KMS-11 (cell line): ENCODE data around the gene NDOR1.
A peak's percentile ranks its signal among the peaks of the same experiment; 100 is the strongest.

ENCODE experiments used
- H2AFZ ChIP-seq: fragments of 200-600 bp; sonication (generic); 2 replicates; pipeline ENCODE4 v1.6.1; 2016; ENCODE audit warnings: antibody characterized with exemption, mixed run types, low read depth
- H3K27ac ChIP-seq: fragments of 200-600 bp; sonication (generic); 2 replicates; pipeline ENCODE4 v1.6.1; 2016; ENCODE audit warnings: mild to moderate bottlenecking, mixed run types
- H3K27me3 ChIP-seq: fragments of 200-600 bp; sonication (generic); 2 replicates; pipeline ENCODE4 v1.6.1; 2017; ENCODE audit warnings: mild to moderate bottlenecking, low read depth, mixed run types, moderate library complexity; ENCODE audit not compliant: insufficient read depth
- H3K36me3 ChIP-seq: fragments of 200-600 bp; sonication (generic); 2 replicates; pipeline ENCODE4 v1.6.1; 2017; ENCODE audit warnings: mild to moderate bottlenecking, mixed run types; ENCODE audit not compliant: insufficient read depth
- H3K4me1 ChIP-seq: fragments of 200-600 bp; sonication (generic); 2 replicates; pipeline ENCODE4 v1.6.1; 2016; ENCODE audit warnings: mild to moderate bottlenecking, low read depth, mixed run types; ENCODE audit not compliant: poor library complexity, severe bottlenecking
- H3K4me2 ChIP-seq: fragments of 200-600 bp; sonication (generic); 2 replicates; pipeline ENCODE4 v1.7.0; 2016; ENCODE audit warnings: mild to moderate bottlenecking, mixed run types
- H3K4me3 ChIP-seq: fragments of 200-600 bp; sonication (generic); IDR thresholded peaks from 2 replicates; pipeline ENCODE4 v1.6.1; 2017; ENCODE audit warnings: low read depth, low read length, mixed read lengths; ENCODE audit not compliant: insufficient read depth
- H3K79me2 ChIP-seq: fragments of 200-600 bp; sonication (generic); 2 replicates; pipeline ENCODE4 v1.6.1; 2016; ENCODE audit warnings: low read depth, mixed run types; ENCODE audit not compliant: insufficient read depth
- H3K9ac ChIP-seq: fragments of 200-600 bp; sonication (generic); 2 replicates; pipeline ENCODE4 v1.6.1; 2016; ENCODE audit warnings: mild to moderate bottlenecking, mixed run types
- H4K20me1 ChIP-seq: fragments of 200-600 bp; sonication (generic); 2 replicates; pipeline ENCODE4 v1.6.1; 2016; ENCODE audit warnings: mild to moderate bottlenecking, mixed run types; ENCODE audit not compliant: insufficient read depth
- TF ChIP-seq, protein P1 (sequence below): fragments of 200-600 bp; sonication (generic); conservative IDR thresholded peaks from 2 replicates; pipeline ENCODE4 v1.6.1; 2017; ENCODE audit warnings: low read depth, mild to moderate bottlenecking, antibody characterized with exemption, low read length, moderate library complexity, mixed read lengths

NDOR1 gene

GRCh38 chr9:137168573-137168903 lies 37.0 kb upstream of the NDOR1 start:
- Histone ChIP-seq H3K9ac (no peak overlapping the region), H3K79me2 (no peaks in the 10 kb centered on the region), H3K27me3 (peaks cover 45% of the 10 kb centered on the region), H3K4me2 (peak overlapping the region; percentile 23), H4K20me1 (no peaks in the 10 kb centered on the region), H3K4me3 (no peak overlapping the region), H3K4me1 (peaks cover 44% of the 10 kb centered on the region), H3K36me3 (no peaks in the 10 kb centered on the region), H3K27ac (no peak overlapping the region), H2AFZ (no peak overlapping the region)
- TF ChIP-seq, protein P1, sequence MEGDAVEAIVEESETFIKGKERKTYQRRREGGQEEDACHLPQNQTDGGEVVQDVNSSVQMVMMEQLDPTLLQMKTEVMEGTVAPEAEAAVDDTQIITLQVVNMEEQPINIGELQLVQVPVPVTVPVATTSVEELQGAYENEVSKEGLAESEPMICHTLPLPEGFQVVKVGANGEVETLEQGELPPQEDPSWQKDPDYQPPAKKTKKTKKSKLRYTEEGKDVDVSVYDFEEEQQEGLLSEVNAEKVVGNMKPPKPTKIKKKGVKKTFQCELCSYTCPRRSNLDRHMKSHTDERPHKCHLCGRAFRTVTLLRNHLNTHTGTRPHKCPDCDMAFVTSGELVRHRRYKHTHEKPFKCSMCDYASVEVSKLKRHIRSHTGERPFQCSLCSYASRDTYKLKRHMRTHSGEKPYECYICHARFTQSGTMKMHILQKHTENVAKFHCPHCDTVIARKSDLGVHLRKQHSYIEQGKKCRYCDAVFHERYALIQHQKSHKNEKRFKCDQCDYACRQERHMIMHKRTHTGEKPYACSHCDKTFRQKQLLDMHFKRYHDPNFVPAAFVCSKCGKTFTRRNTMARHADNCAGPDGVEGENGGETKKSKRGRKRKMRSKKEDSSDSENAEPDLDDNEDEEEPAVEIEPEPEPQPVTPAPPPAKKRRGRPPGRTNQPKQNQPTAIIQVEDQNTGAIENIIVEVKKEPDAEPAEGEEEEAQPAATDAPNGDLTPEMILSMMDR = no peak

DNA sequence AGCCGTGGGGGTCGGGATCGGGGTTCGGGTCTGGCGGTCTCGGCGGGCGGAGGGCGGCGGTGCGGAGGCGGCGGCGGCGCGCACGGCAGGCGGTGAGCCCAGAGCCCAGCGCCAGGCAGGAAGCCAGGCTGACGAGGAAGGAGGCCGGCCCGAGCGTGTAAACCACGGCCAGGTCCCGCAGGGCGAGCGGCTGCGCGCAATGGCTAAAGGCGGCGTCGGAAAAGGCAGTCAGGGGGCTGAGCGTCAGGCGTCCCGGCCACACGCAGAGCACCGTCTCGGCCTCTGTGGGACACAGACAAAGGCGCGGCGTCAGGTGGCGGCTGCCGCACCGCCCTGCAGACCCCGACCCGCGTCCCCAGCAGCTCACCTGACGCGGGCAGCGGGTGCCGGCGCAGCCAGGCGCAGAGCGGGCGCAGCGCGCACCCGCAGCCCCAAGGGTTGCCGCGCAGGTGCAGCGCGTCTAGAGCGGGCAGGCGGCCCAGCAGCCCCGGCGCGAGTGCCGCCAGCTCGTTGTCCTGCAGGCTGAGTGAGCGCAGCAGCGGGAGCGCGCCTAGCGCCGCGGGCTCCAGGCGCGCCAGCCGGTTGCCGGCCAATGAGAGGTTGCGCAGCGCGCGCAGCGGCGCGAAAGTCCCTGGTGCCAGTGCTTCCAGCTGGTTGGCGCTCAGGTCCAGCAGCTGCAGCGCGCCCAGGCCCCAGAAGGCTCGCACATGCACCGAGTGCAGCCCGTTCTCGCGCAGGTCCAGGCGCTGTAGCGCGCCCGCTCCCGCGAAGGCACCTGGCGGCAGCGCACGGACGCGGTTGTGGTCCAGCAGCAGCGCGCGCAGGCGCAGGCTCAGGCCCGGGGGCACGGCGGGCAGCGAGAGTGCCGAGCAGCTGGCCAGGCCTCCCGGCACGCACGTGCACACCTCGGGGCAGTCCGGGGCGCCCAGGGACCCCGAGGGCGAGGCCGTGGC lies 36.3 kb upstream of the NDOR1 start:
- H3K4me3 ChIP-seq = no peak overlapping the region
- H3K9ac ChIP-seq = no peak overlapping the region
- no peaks in the 10 kb centered on the region for H3K36me3 ChIP-seq
- peaks cover 44% of the 10 kb centered on the region for H3K27me3 ChIP-seq
- peaks cover 44% of the 10 kb centered on the region for H3K4me1 ChIP-seq
- H3K27ac ChIP-seq = no peak overlapping the region
- no peaks in the 10 kb centered on the region for H3K79me2 ChIP-seq
- H3K4me2 ChIP-seq = peak overlapping the region; percentile 60
- H4K20me1 ChIP-seq = no peaks in the 10 kb centered on the region
- H2AFZ ChIP-seq = peak overlapping the region; percentile 26; the same call in 1 of the 2 replicates
- TF ChIP-seq, protein P1 = no peak

DNA sequence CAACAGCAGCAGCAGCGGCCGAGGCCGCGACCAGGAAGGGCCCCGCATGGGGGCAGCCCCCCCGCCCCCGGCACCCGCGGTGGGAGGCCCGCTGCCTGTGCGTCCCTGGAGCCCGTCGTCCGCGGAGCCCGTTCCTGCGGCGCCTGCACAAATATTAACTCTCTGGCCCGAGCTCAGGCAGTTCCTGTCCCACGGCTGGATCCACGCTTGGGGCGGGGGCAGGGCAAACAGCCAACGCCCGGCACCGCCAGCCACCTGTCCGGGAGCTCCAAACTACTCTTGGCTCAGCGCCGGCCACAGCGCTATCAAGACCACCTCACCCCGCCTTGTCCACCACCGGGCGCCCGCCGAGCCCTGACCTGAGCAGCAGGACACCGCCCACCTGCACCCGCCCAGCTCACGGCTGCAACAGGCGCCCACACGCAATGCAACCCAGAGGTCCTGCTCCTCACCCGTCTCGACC lies 35.6 kb upstream of the NDOR1 start, which contains the start of gene LRRC26:
Gene LRRC26 (minus strand): TSS at position 156 of the 463 bp plus-strand sequence. CDS start 108 bp downstream, at position 48.
- TF ChIP-seq, protein P1 = no peak
- Histone ChIP-seq H4K20me1 (no peaks in the 10 kb centered on the region), H3K79me2 (no peaks in the 10 kb centered on the region), H2AFZ (peak within 1 kb of the TSS; percentile 26; the same call in 1 of the 2 replicates), H3K27me3 (peaks cover 36% of the 10 kb centered on the region), H3K4me1 (peaks cover 47% of the 10 kb centered on the region), H3K27ac (no peak within 1 kb of the TSS), H3K36me3 (no peaks in the 10 kb centered on the region), H3K4me2 (peak within 1 kb of the TSS; percentile 60), H3K4me3 (no peak within 1 kb of the TSS), H3K9ac (no peak within 1 kb of the TSS)

DNA sequence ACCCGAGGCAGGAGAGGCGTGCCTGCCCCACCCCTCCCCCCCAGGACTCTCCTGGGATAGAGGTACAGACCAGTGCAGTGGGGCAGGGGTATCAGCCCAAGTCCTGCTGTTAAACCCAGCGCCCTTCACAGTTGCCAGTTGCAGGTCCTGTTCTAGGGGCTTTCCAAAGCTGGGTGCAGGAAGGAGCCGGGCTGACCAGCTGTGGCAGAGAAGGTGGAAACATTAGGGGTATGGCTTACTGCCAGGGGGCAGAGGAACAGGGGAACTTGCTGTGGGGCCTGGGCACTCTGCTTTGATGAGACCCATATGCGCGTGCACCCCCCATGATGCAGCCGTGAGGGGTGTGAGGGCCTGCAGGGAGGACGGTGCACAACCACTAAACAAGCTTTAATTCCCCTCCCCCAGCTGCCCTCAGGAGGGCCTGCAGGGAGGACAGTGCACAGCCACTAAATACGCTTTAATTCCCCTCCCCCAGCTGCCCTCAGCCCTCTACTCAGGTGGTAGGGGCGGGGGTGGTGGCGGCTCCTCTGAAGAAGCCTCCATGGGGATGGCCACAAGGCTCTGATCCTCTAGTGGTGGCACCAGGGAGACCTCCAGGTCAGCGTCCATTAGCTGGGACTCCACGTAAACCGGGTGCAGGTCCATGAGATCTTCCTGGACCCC lies 34.9 kb upstream of the NDOR1 start:
- peaks cover 29% of the 10 kb centered on the region for H3K27me3 ChIP-seq
- no peaks in the 10 kb centered on the region for H3K79me2 ChIP-seq
- H3K4me2 ChIP-seq = peak overlapping the region; percentile 60

More for the DNA sequence above, 34.9 kb upstream of the NDOR1 start:
- no peaks in the 10 kb centered on the region for H3K36me3 ChIP-seq
- H3K9ac ChIP-seq = no peak overlapping the region
- peaks cover 47% of the 10 kb centered on the region for H3K4me1 ChIP-seq
- H4K20me1 ChIP-seq = no peaks in the 10 kb centered on the region
- no peak overlapping the region for H3K4me3 ChIP-seq
- H3K27ac ChIP-seq = no peak overlapping the region
- TF ChIP-seq, protein P1 = no peak
- peak overlapping the region; percentile 26; the same call in 1 of the 2 replicates for H2AFZ ChIP-seq
